H1 (cell line): ENCODE measurements around the gene CIC. TPM values are rescaled to one million over a fixed set of nuclear protein-coding genes. Genes with fewer than 3 reads are reported as not detected.

Experiments
- CTCF ChIA-PET: fragments of 300-600 bp; sonication (Branson Sonifier 250); formaldehyde crosslinking; loops from one replicate; lab custom pipeline; 2021; ENCODE audit not compliant: partially characterized antibody; lab: Charles Lee
- POLR2A ChIA-PET: fragments of 300-600 bp; sonication (Branson Sonifier 250); formaldehyde crosslinking; loops from one replicate; lab custom pipeline; 2021; ENCODE audit warnings: inconsistent platforms; ENCODE audit not compliant: partially characterized antibody; lab: Charles Lee
- DNase-seq, 2 experiments: peaks; one replicate each; pipeline versions ENCODE4 v3.0.0 to v3.0.0-alpha.2; 2010 to 2022; ENCODE audit warnings: low spot score in 2 of 2, low read depth in 1 of 2, mixed read lengths in 1 of 2
- FAIRE-seq: peaks from 2 replicates; lab custom pipeline; 2011; peaks lifted over from hg19 to GRCh38; lab: Jason Lieb, UNC
- H2AFZ ChIP-seq: 2 replicates; pipeline ENCODE4 v1.8.1; 2012; ENCODE audit warnings: low read length, inconsistent platforms
- H2AK5ac ChIP-seq: 2 replicates; pipeline ENCODE4 v1.6.1; 2013; ENCODE audit warnings: low read depth, low read length
- H2BK120ac ChIP-seq: replicated peaks from 2 replicates; pipeline ENCODE3; 2013; ENCODE audit warnings: low read depth, low read length, inconsistent platforms
- H2BK12ac ChIP-seq: 2 replicates; pipeline ENCODE4 v1.6.1; 2013; ENCODE audit warnings: low read depth, low read length
- H2BK15ac ChIP-seq: 2 replicates; pipeline ENCODE4 v1.6.1; 2013; ENCODE audit warnings: low read length
- H2BK20ac ChIP-seq: 2 replicates; pipeline ENCODE4 v1.6.1; 2013; ENCODE audit warnings: low read length
- H2BK5ac ChIP-seq: 2 replicates; pipeline ENCODE4 v1.6.1; 2013; ENCODE audit warnings: low read depth, low read length
- H3K14ac ChIP-seq: 2 replicates; pipeline ENCODE4 v1.6.1; 2013; ENCODE audit warnings: inconsistent platforms; ENCODE audit not compliant: insufficient read length
- H3K18ac ChIP-seq: 2 replicates; pipeline ENCODE4 v1.6.1; 2013; ENCODE audit warnings: low read length; ENCODE audit errors: extremely low read depth
- H3K23ac ChIP-seq: 2 replicates; pipeline ENCODE4 v1.6.1; 2013; ENCODE audit warnings: inconsistent platforms; ENCODE audit not compliant: insufficient read length
- H3K23me2 ChIP-seq: 2 replicates; pipeline ENCODE4 v1.6.1; 2013; ENCODE audit warnings: low read depth, low read length
- H3K27ac ChIP-seq: 2 replicates; pipeline ENCODE4 v1.6.1; 2011; ENCODE audit warnings: low read depth, low read length, inconsistent platforms
- H3K27me3 ChIP-seq, 4 experiments: replicated peaks in 1 of 4; 1 replicate in 1 of 4; 2 replicates in 3 of 4; pipeline versions ENCODE4 v1.6.1 to v1.8.1; 2011 to 2013; ENCODE audit warnings: low read length in 3 of 4, mild to moderate bottlenecking in 3 of 4, inconsistent platforms in 2 of 4, mixed read lengths in 2 of 4, moderate library complexity in 1 of 4; ENCODE audit not compliant: control insufficient read depth in 3 of 4, insufficient read depth in 3 of 4; ENCODE audit errors: extremely low read depth in 1 of 4
- H3K36me3 ChIP-seq, 4 experiments: 2 replicates each; pipeline versions ENCODE4 v1.6.1 to v1.8.1; 2011 to 2013; ENCODE audit warnings: mild to moderate bottlenecking in 4 of 4, low read length in 3 of 4, moderate library complexity in 2 of 4, control low read depth in 1 of 4, inconsistent platforms in 1 of 4; ENCODE audit not compliant: insufficient read depth in 4 of 4, control insufficient read depth in 2 of 4
- H3K4ac ChIP-seq: replicated peaks from 2 replicates; pipeline ENCODE3; 2013; ENCODE audit warnings: low read length, low read depth, mixed read lengths, inconsistent platforms; ENCODE audit not compliant: insufficient read length
- H3K4me1 ChIP-seq, 4 experiments: replicated peaks in 1 of 4; 1 replicate in 1 of 4; 2 replicates in 3 of 4; pipeline versions ENCODE4 v1.6.1 to v1.8.1; 2011 to 2013; ENCODE audit warnings: low read length in 3 of 4, inconsistent platforms in 2 of 4, mixed read lengths in 1 of 4; ENCODE audit not compliant: insufficient read depth in 4 of 4, control insufficient read depth in 3 of 4
- H3K4me2 ChIP-seq, 2 experiments: 2 replicates each; pipeline versions ENCODE4 v1.6.1 to v1.8.1; 2011 to 2013; ENCODE audit warnings: low read depth in 2 of 2, low read length in 2 of 2, control low read depth in 1 of 2, inconsistent platforms in 1 of 2, mild to moderate bottlenecking in 1 of 2; ENCODE audit not compliant: insufficient read depth in 1 of 2
- H3K4me3 ChIP-seq, 4 experiments: fragments of 200-600, 300-600 bp in 1 of 4; sonication (generic), shearing (Covaris generic), sonication (Bioruptor Twin) in 1 of 4; 2 replicates each; pipeline versions ENCODE4 v1.5.1 to v1.8.1; 2011 to 2016; ENCODE audit warnings: low read length in 4 of 4, low read depth in 3 of 4, control low read depth in 2 of 4, inconsistent platforms in 2 of 4, mild to moderate bottlenecking in 2 of 4, mixed read lengths in 1 of 4, moderate library complexity in 1 of 4; ENCODE audit not compliant: insufficient read depth in 2 of 4; ENCODE audit errors: extremely low read depth in 1 of 4
- H3K56ac ChIP-seq: replicated peaks from 2 replicates; pipeline ENCODE3; 2013; ENCODE audit warnings: low read depth, mild to moderate bottlenecking, mixed read lengths, low read length, inconsistent platforms; ENCODE audit not compliant: insufficient read length
- H3K79me1 ChIP-seq: 2 replicates; pipeline ENCODE4 v1.6.1; 2013; ENCODE audit warnings: low read depth, low read length, control low read depth
- H3K79me2 ChIP-seq, 2 experiments: 2 replicates each; pipeline versions ENCODE4 v1.6.1 to v1.8.1; 2012 to 2013; ENCODE audit warnings: low read length in 2 of 2, mild to moderate bottlenecking in 2 of 2, inconsistent platforms in 1 of 2; ENCODE audit not compliant: insufficient read depth in 2 of 2, control insufficient read depth in 1 of 2
- H3K9ac ChIP-seq, 4 experiments: replicated peaks in 1 of 4; 1 replicate in 1 of 4; 2 replicates in 3 of 4; pipeline versions ENCODE4 v1.6.1 to v1.8.1; 2011 to 2013; ENCODE audit warnings: low read depth in 3 of 4, low read length in 3 of 4, control low read depth in 2 of 4, mild to moderate bottlenecking in 2 of 4, moderate library complexity in 2 of 4, inconsistent platforms in 1 of 4; ENCODE audit errors: extremely low read depth in 1 of 4
- H3K9me3 ChIP-seq, 2 experiments: 2 replicates each; pipeline versions ENCODE4 v1.6.1 to v1.8.1; 2012 to 2013; ENCODE audit warnings: mild to moderate bottlenecking in 2 of 2, moderate library complexity in 2 of 2, control low read depth in 1 of 2, inconsistent platforms in 1 of 2, low read depth in 1 of 2, low read length in 1 of 2, mixed read lengths in 1 of 2; ENCODE audit not compliant: insufficient read depth in 2 of 2
- H4K20me1 ChIP-seq, 2 experiments: replicated peaks in 1 of 2; 2 replicates each; pipeline versions ENCODE3 to v1.8.1; 2011 to 2013; ENCODE audit warnings: inconsistent platforms in 2 of 2, low read length in 2 of 2, mild to moderate bottlenecking in 1 of 2; ENCODE audit not compliant: insufficient read depth in 2 of 2, control insufficient read depth in 1 of 2
- H4K5ac ChIP-seq: 2 replicates; pipeline ENCODE4 v1.6.1; 2013; ENCODE audit warnings: low read length, low read depth, mixed read lengths, inconsistent platforms; ENCODE audit not compliant: insufficient read length
- H4K8ac ChIP-seq: 2 replicates; pipeline ENCODE4 v1.8.0; 2013; ENCODE audit warnings: mild to moderate bottlenecking, moderate library complexity, low read length, inconsistent platforms; ENCODE audit not compliant: insufficient read depth; ENCODE audit errors: extremely low read depth
- H4K91ac ChIP-seq: replicated peaks from 2 replicates; pipeline ENCODE3; 2013; ENCODE audit warnings: low read length, mixed read lengths, inconsistent platforms; ENCODE audit not compliant: insufficient read length
- ASH2L ChIP-seq: fragments of 200-600, 300-600 bp; sonication (generic); IDR thresholded peaks from one replicate; pipeline ENCODE4 v1.7.1; 2017; ENCODE audit warnings: low read length
- BACH1 ChIP-seq: IDR thresholded peaks from 2 replicates; pipeline ENCODE4 v1.6.1; 2012; ENCODE audit warnings: low read length, improper control_type of control experiment
- KDM4A ChIP-seq: IDR thresholded peaks from one replicate; pipeline ENCODE4 v1.7.1; 2012; ENCODE audit warnings: low read depth, mild to moderate bottlenecking, moderate library complexity, low read length, inconsistent platforms; ENCODE audit not compliant: severe bottlenecking
- NRF1 ChIP-seq: IDR thresholded peaks from 2 replicates; pipeline ENCODE4 v1.6.1; 2011; ENCODE audit warnings: mild to moderate bottlenecking, low read depth, low read length, improper control_type of control experiment
- PHF8 ChIP-seq: fragments of 200-600 bp; sonication (generic); conservative IDR thresholded peaks from 2 replicates; pipeline ENCODE4 v1.7.1; 2012; ENCODE audit warnings: low read depth, mild to moderate bottlenecking, inconsistent platforms, low read length, moderate library complexity
- WGBS, 2 experiments: shearing (Covaris generic) in 1 of 2; methylation state at CpG; one replicate each; pipeline versions ENCODE4 v1.1.6 to v1.1.7; 2013 to 2015; ENCODE audit warnings: low lambda C conversion rate in 2 of 2, mixed read lengths in 2 of 2, inconsistent platforms in 1 of 2, low coverage in 1 of 2, missing lambda C conversion rate in 1 of 2; ENCODE audit not compliant: insufficient replicate concordance in 2 of 2, insufficient coverage in 1 of 2, insufficient read length in 1 of 2; ENCODE audit errors: extremely low coverage in 1 of 2, missing lambda C conversion rate in 1 of 2; 5-methylcytosine and 5-hydroxymethylcytosine counted together
- polyA plus RNA-seq, 7 experiments: library from polyadenylated mRNA; depleted of rRNA in 3 of 7; stranded (reverse) in 5 of 7; unstranded in 2 of 7; fragments of >200 nt in 5 of 7; fragments of 200-250 nt in 2 of 7; gene quantifications; 1 replicate in 5 of 7; 2 replicates in 1 of 7; 4 replicates in 1 of 7; pipeline versions ENCODE4 v1.2.1 to v1.2.3, GENCODE V29; 2011 to 2013; ENCODE audit warnings: missing spikeins in 2 of 7, mixed read lengths in 2 of 7
- total RNA-seq: library from RNA; stranded (reverse); fragmentation: NEBNext Ultra II Directional; extraction: Animal tissue kit (Norgen Biotek cat#: 25700); gene quantifications from 2 replicates; pipeline ENCODE4 v1.2.1, GENCODE V29; 2021

The CIC gene
- total and polyA plus RNA-seq, 2 of the 8 experiments (the other 6 are each of a cell fraction or from before 2014, with no cell fraction given), result 13.2 to 43.6 TPM

GRCh38 chr19:42283188-42284065, 14.4 kb downstream of the CIC start:
- Histone ChIP-seq H3K79me2 (peaks cover 0 to 22% of the 10 kb centered on the region in 2 experiments; a peak in 2 of 4 replicates), H4K5ac (no peak overlapping the region), H3K23me2 (peaks cover 30% of the 10 kb centered on the region), H3K14ac (no peak overlapping the region), H3K4me3 (peak overlapping the region; percentile 42 to 57 (median 52)), H3K4me2 (peak overlapping the region; percentile 80 to 96), H2BK5ac (peak overlapping the region; percentile 98; the same call in 1 of the 2 replicates), H3K27ac (no peak overlapping the region), H4K20me1 (peaks cover 3 to 17% of the 10 kb centered on the region in 2 experiments), H3K56ac (peak overlapping the region; percentile 34), H3K18ac (peak overlapping the region; percentile 65), H2BK20ac (peak overlapping the region; percentile 92), H2BK15ac (peak overlapping the region; percentile 100), H3K23ac (no peak overlapping the region), H3K9me3 (no peaks in the 10 kb centered on the region), H3K4ac (peak overlapping the region; percentile 88), H2AK5ac (peak overlapping the region; percentile 93), H2BK12ac (peak overlapping the region; percentile 98), H2BK120ac (peak overlapping the region; percentile 35), H3K79me1 (peaks cover 21% of the 10 kb centered on the region), H4K8ac (no peak overlapping the region), H3K9ac (peak overlapping the region in 2 of 4 experiments; percentile 12 to 51; a peak in 3 of 7 replicates), H2AFZ (no peak overlapping the region), H3K27me3 (no peaks in the 10 kb centered on the region), H3K36me3 (peaks cover 5 to 14% (median 13%) of the 10 kb centered on the region in 4 experiments; a peak in 6 of 8 replicates), H4K91ac (peak overlapping the region; percentile 93), H3K4me1 (peaks cover 9 to 42% (median 29%) of the 10 kb centered on the region in 4 experiments)
- FAIRE-seq, result no peak
- POLR2A ChIA-PET, result interaction anchor here (1.0 to 6.5 kb wide), 8 partner anchors 10 to 37 kb away, joined by 3 to 68 read pairs (median 10); partner anchors contain the start of genes CIC, ERF, PAFAH1B3 and PRR19
- DNase-seq, result peak in 1 of 2 experiments; percentile 91
- TF ChIP-seq BACH1 (peak; percentile 68), PHF8 (0 out of 2 replicates have a peak, but pooled peaks have one; percentile 12), NRF1 (no peak), ASH2L (peak; percentile 32), KDM4A (peak; percentile 3)
- CTCF ChIA-PET, result interaction anchor here (0.9 to 7.4 kb wide), 7 partner anchors 7 to 175 kb away, joined by 3 to 260 read pairs (median 4); partner anchors contain the start of gene GSK3A
- 17% methylated on average over 27 of the region's 74 CpGs; no CpG with 5 or more reads in 1 of the 2 experiments for WGBS, 2 experiments
